Fibroblast of skin of left biceps (primary cell): Measurements from ENCODE around the gene PTTG1IP.
"Not testable (repeated sequence)": the region's sequence is repeated elsewhere in the genome, so short reads cannot be mapped to it uniquely, and the experiment has no call there.

Experiments
- DNase-seq, 2 experiments: peaks; one replicate each; pipeline ENCODE4 v3.0.0-alpha.2; 2013; ENCODE audit warnings: low read depth in 2 of 2

The PTTG1IP gene

DNA sequence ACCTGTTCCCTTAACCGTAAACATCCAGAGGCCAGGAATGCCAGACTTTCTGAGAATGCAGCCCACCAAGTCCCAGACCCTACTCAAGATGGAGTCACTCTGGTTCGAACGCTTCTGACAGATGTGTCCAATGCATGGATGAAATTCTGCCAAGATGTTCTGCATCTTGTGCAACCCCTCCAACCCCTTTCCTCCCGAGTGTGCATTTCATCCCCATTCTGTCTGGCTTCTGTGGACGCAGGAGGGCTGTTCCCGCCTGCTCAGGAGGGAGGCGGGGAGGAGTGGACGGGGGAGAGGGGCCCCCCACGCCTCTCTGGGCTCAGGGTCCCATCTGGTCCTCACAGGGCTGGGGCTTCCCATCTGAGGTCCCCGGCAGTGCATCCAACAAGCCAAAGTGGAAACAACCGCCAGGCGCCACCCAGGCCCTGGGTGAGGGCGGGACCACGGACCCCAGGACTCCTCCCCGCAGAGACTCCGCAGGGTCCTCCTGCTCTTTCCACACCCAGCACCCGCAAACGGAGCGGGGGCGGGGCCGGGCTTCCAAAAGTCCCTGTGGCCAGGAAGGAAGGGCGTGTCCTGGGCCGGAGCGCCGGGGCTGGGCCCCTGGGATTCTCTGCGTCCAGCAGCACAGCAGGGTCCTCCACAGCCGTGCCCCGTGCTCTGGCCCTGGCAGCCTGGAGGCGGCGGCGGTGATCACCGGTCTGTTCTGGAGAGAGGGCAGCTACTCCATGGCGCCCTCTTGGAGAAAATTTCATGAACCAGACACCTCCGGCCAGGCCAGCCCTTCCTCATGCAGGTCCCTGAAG lies 27.9 kb downstream of the PTTG1IP start:
- DNase-seq: no peak

- no peak for DNase-seq
Observed at GRCh38 chr21:44844256-44844655, 29.2 kb downstream of the PTTG1IP start.

DNA sequence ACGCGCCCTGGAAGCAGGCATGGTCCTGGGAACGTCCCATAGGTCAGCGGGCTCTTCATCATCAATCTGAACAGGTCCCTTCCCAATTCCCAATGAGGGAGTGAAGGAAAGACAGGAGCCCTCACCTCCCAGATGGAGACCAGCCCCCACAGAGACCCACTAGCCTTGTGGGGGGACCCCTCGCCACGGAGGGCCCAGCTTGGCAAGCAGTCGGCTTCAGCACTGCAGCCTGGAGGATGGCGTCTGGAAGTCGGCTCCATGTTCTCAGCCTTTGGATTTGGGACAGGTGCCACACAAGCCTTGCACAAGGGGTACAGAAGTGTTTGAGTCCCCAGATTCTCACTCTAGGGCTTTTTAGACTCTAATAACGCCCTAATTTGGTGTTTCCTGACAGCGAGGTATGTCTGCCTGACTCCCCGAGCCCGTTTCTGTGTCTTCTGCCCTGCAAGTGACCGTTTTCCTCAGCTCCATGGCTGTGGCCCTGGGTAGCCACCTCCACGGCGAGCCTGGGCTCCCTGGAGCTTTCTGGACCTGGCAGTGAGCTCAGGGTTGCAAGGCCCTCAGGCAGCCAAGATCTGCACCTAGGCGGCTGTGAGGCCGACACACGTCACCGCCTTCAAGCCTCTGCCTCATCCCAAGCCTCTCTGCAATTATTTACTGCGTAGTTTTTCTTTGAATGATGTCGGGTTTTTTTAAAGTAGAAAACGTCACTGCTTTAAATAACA lies 30.6 kb downstream of the PTTG1IP start:
- no peak for DNase-seq

- DNase-seq: no peak
Observed at GRCh38 chr21:44842087-44842486, 31.4 kb downstream of the PTTG1IP start.

GRCh38 chr21:44840771-44841170 lies 32.7 kb downstream of the PTTG1IP start:
- no peak for DNase-seq

- no peak for DNase-seq
Observed at GRCh38 chr21:44838951-44839350, 34.5 kb downstream of the PTTG1IP start.

- DNase-seq: no peak
Observed at GRCh38 chr21:44838039-44838895, 35.2 kb downstream of the PTTG1IP start.

DNA sequence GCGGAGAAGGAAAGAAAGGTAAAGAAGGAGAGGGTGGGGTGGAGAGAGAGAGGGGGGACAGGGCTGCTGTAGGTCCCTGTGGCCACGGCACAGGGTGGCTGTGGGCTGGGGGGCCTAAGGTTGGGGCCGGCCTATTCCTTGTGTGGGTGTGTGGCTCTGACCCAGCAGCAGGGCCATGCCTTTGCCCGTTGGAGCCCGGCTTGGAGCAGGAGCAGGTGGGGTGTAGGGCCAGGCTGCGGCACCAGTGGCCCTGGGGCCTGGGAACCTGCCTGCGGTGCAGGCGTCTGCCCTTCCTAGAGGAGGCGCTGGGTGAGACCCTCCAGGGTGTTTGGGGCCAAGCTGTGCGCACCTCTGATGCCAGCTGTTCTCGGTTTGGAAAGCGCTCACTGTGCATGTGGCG lies 36.0 kb downstream of the PTTG1IP start:
- no peak for DNase-seq

- no peak for DNase-seq
Observed at GRCh38 chr21:44836666-44837471, 36.6 kb downstream of the PTTG1IP start.

GRCh38 chr21:44836349-44836665 lies 37.2 kb downstream of the PTTG1IP start:
- no peak for DNase-seq

GRCh38 chr21:44835647-44835973 lies 37.9 kb downstream of the PTTG1IP start:
- no peak for DNase-seq

- no peak for DNase-seq
Observed at GRCh38 chr21:44834951-44835646, 38.4 kb downstream of the PTTG1IP start.

DNA sequence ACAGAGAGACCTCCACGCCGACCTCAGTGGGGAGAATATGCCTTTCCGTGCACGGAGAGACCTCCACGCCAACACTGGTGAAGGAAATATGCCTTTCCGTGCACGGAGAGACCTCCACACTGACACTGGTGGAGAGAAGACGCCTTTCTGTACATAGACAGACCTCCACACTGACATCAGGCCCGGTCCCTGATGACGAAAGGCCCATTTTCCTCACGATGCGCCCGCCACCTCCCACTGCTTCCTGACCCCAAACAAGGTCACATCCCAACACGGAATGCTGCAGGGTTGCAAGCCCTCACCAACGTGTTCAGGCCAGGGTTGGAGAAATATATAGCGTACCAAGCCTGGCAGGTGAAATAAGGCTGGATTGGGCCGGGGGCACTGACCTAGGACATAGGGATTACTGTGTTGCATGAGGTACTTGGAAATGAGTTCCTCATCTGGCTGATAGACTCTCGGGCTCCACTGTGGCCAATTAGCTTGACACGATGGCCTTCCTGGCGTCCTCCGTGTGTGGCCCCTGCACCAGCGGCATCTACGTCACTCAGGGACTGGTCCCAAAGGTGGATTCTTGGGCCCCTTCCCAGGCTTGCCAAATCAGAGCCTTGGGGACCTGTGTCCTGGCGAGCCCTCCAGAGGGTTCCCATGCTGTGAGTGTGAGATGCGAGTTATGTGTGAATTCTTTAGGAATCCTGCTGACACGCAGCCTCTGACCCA lies 39.1 kb downstream of the PTTG1IP start:
- DNase-seq: no peak

GRCh38 chr21:44833663-44834062 lies 39.8 kb downstream of the PTTG1IP start:
- no peak for DNase-seq

- not testable (repeated sequence) for DNase-seq
Observed at GRCh38 chr21:44832516-44833255, 40.8 kb downstream of the PTTG1IP start.

GRCh38 chr21:44831227-44831860 lies 42.1 kb downstream of the PTTG1IP start:
- DNase-seq: no peak

GRCh38 chr21:44829507-44830092 lies 43.9 kb downstream of the PTTG1IP start:
- no peak for DNase-seq

GRCh38 chr21:44828362-44829056 lies 45.0 kb downstream of the PTTG1IP start:
- no peak for DNase-seq
